HEK293T (cell line): ENCODE results near the gene CNNM4.

ENCODE experiments used
- BHLHE40 ChIP-seq: fragments of 450-650 bp; IDR thresholded peaks from 2 replicates; pipeline ENCODE4 v1.6.1; 2016; ENCODE audit warnings: mild to moderate bottlenecking, moderate library complexity, borderline replicate concordance
- FOXA1 ChIP-seq: fragments of 450-650 bp; IDR thresholded peaks from 2 replicates; pipeline ENCODE4 v1.6.1; 2016; ENCODE audit warnings: mild to moderate bottlenecking
- FOXK2 ChIP-seq: fragments of 450-650 bp; IDR thresholded peaks from 2 replicates; pipeline ENCODE4 v1.6.1; 2016; ENCODE audit warnings: mild to moderate bottlenecking
- FOXM1 ChIP-seq: fragments of 450-650 bp; IDR thresholded peaks from 2 replicates; pipeline ENCODE4 v1.6.1; 2017; ENCODE audit warnings: mild to moderate bottlenecking, borderline replicate concordance
- HDGF ChIP-seq: fragments of 450-650 bp; IDR thresholded peaks from 2 replicates; pipeline ENCODE4 v1.6.1; 2017; ENCODE audit warnings: antibody characterized with exemption, borderline replicate concordance
- L3MBTL2 ChIP-seq: fragments of 450-650 bp; conservative IDR thresholded peaks from 2 replicates; pipeline ENCODE4 v1.6.1; 2016; ENCODE audit warnings: mild to moderate bottlenecking
- LEF1 ChIP-seq: fragments of 450-650 bp; IDR thresholded peaks from 2 replicates; pipeline ENCODE4 v1.6.1; 2017; ENCODE audit warnings: mild to moderate bottlenecking, borderline replicate concordance
- SP1 ChIP-seq: fragments of 450-650 bp; IDR thresholded peaks from 2 replicates; pipeline ENCODE4 v1.6.1; 2017
- SUZ12 ChIP-seq: fragments of 450-650 bp; IDR thresholded peaks from 2 replicates; pipeline ENCODE4 v1.6.1; 2016; ENCODE audit warnings: mild to moderate bottlenecking

GRCh38 chr2:96772903-96773671, 12.4 kb downstream of the CNNM4 start:
- TF ChIP-seq BHLHE40 = no peak
- TF ChIP-seq SUZ12 = no peak
- TF ChIP-seq HDGF = no peak
- no peak for TF ChIP-seq FOXK2
- TF ChIP-seq FOXA1 = no peak
- TF ChIP-seq SP1 = no peak
- no peak for TF ChIP-seq LEF1
- no peak for TF ChIP-seq L3MBTL2
- TF ChIP-seq FOXM1 = no peak
